Measurements from ENCODE around the gene WNT7B. TPM values are rescaled to one million over a fixed set of nuclear protein-coding genes. Genes with fewer than 3 reads are reported as not detected.

Gene WNT7B
- total RNA-seq, 2 experiments from 2014 or later, result not detected

- no peak for DNase-seq
- no peaks in the 10 kb centered on the region for H3K27me3 ChIP-seq (ENCODE audit: control insufficient read depth in 1 of 2, insufficient read depth in 2 of 2, low read length in 2 of 2)
- no peaks in the 10 kb centered on the region for H3K9me3 ChIP-seq (ENCODE audit: control insufficient read depth in 1 of 2, insufficient read depth in 1 of 2, low read length in 2 of 2)
- CTCF ChIA-PET, result no interaction called here
- H3K9me3 Mint-ChIP-seq, result no peaks in the 10 kb centered on the region
- no peak for ATAC-seq (ENCODE audit: poor library complexity)
- H3K36me3 Mint-ChIP-seq (ENCODE audit: low read depth), result no peaks in the 10 kb centered on the region
- POLR2A ChIA-PET, result no interaction called here
- H3K4me1 Mint-ChIP-seq (ENCODE audit: low read depth), result no peaks in the 10 kb centered on the region
- H3K4me3 Mint-ChIP-seq, result no peak overlapping the region
- no peak overlapping the region for H3K27ac ChIP-seq (ENCODE audit: low read depth in 1 of 2, low read length in 2 of 2)
- peaks cover 4% of the 10 kb centered on the region for H3K27me3 Mint-ChIP-seq
- no peaks in the 10 kb centered on the region for H3K4me1 ChIP-seq (ENCODE audit: insufficient read depth, low read length)
- H3K4me3 ChIP-seq (ENCODE audit: low read length), result no peak overlapping the region
- intact Hi-C loops (cut with DNase I, micrococcal nuclease), result no loop called here
- H3K27ac Mint-ChIP-seq, result no peak overlapping the region
- H3K36me3 ChIP-seq (ENCODE audit: insufficient read depth, low read length), result no peaks in the 10 kb centered on the region
- TF ChIP-seq CTCF (IDR thresholded peaks at IDR 0.05), result no peak
Measured at GRCh38 chr22:45959719-45960476, 17.1 kb downstream of the WNT7B start.

- ATAC-seq (ENCODE audit: poor library complexity), result no peak
- CTCF ChIA-PET, result no interaction called here
- H3K4me1 ChIP-seq (ENCODE audit: insufficient read depth, low read length), result no peaks in the 10 kb centered on the region
Measured at GRCh38 chr22:45958971-45959370, 18.0 kb downstream of the WNT7B start.

GRCh38 chr22:45957826-45958225 lies 19.1 kb downstream of the WNT7B start:
- no peaks in the 10 kb centered on the region for H3K36me3 Mint-ChIP-seq (ENCODE audit: low read depth)
- H3K36me3 ChIP-seq (ENCODE audit: insufficient read depth, low read length), result no peaks in the 10 kb centered on the region
- H3K4me3 ChIP-seq (ENCODE audit: low read length), result no peak overlapping the region
- peaks cover 15% of the 10 kb centered on the region for H3K27me3 Mint-ChIP-seq
- no peaks in the 10 kb centered on the region for H3K9me3 Mint-ChIP-seq
- ATAC-seq (ENCODE audit: poor library complexity) (no peak), DNase-seq (no peak)
- no peak overlapping the region for H3K27ac Mint-ChIP-seq
- ChIA-PET POLR2A (no interaction called here), CTCF (no interaction called here)
- no peak overlapping the region for H3K4me3 Mint-ChIP-seq
- no peak for TF ChIP-seq CTCF (IDR thresholded peaks at IDR 0.05)
- peaks cover 0 to under 1% of the 10 kb centered on the region in 2 experiments for H3K27me3 ChIP-seq (ENCODE audit: control insufficient read depth in 1 of 2, insufficient read depth in 2 of 2, low read length in 2 of 2)
- no peak overlapping the region for H3K27ac ChIP-seq (ENCODE audit: low read depth in 1 of 2, low read length in 2 of 2)
- no peaks in the 10 kb centered on the region for H3K4me1 Mint-ChIP-seq (ENCODE audit: low read depth)
- H3K4me1 ChIP-seq (ENCODE audit: insufficient read depth, low read length), result no peaks in the 10 kb centered on the region
- intact Hi-C loops (cut with DNase I, micrococcal nuclease), result no loop called here
- no peaks in the 10 kb centered on the region for H3K9me3 ChIP-seq (ENCODE audit: control insufficient read depth in 1 of 2, insufficient read depth in 1 of 2, low read length in 2 of 2)

More at GRCh38 chr22:45958971-45959370, 18.0 kb downstream of the WNT7B start:
- H3K36me3 ChIP-seq (ENCODE audit: insufficient read depth, low read length), result no peaks in the 10 kb centered on the region
- POLR2A ChIA-PET, result no interaction called here
- Mint-ChIP-seq H3K36me3 (ENCODE audit: low read depth) (no peaks in the 10 kb centered on the region), H3K4me1 (ENCODE audit: low read depth) (no peaks in the 10 kb centered on the region), H3K27ac (no peak overlapping the region), H3K9me3 (no peaks in the 10 kb centered on the region), H3K4me3 (no peak overlapping the region), H3K27me3 (peaks cover 3% of the 10 kb centered on the region)
- TF ChIP-seq CTCF (IDR thresholded peaks at IDR 0.05), result no peak
- H3K27ac ChIP-seq (ENCODE audit: low read depth in 1 of 2, low read length in 2 of 2), result no peak overlapping the region
- H3K27me3 ChIP-seq (ENCODE audit: control insufficient read depth in 1 of 2, insufficient read depth in 2 of 2, low read length in 2 of 2), result no peaks in the 10 kb centered on the region
- DNase-seq, result no peak
- no peaks in the 10 kb centered on the region for H3K9me3 ChIP-seq (ENCODE audit: control insufficient read depth in 1 of 2, insufficient read depth in 1 of 2, low read length in 2 of 2)
- intact Hi-C loops (cut with DNase I, micrococcal nuclease), result no loop called here
- no peak overlapping the region for H3K4me3 ChIP-seq (ENCODE audit: low read length)

Data from CD4-positive, alpha-beta T cell (primary cell).